ENCODE measurements around the gene NPTXR. TPM values are rescaled to one million over a fixed set of nuclear protein-coding genes. Genes with fewer than 3 reads are reported as not detected.

The NPTXR gene
- total RNA-seq, 1 experiment from 2014 or later, result 12.8 TPM

GRCh38 chr22:38832005-38832978, 11.5 kb downstream of the NPTXR start:
- H3K9me3 ChIP-seq (ENCODE audit: control insufficient read depth in 1 of 2, insufficient read depth in 1 of 2, low read depth in 1 of 2, low read length in 2 of 2), result no peaks in the 10 kb centered on the region
- DNase-seq (ENCODE audit: low read depth, low spot score), result no peak
- POLR2A ChIA-PET, result no interaction called here
- H3K9ac ChIP-seq (ENCODE audit: low read length), result no peak overlapping the region
- H3K79me2 ChIP-seq (ENCODE audit: insufficient read depth, low read length), result no peaks in the 10 kb centered on the region
- TF ChIP-seq, protein P1, sequence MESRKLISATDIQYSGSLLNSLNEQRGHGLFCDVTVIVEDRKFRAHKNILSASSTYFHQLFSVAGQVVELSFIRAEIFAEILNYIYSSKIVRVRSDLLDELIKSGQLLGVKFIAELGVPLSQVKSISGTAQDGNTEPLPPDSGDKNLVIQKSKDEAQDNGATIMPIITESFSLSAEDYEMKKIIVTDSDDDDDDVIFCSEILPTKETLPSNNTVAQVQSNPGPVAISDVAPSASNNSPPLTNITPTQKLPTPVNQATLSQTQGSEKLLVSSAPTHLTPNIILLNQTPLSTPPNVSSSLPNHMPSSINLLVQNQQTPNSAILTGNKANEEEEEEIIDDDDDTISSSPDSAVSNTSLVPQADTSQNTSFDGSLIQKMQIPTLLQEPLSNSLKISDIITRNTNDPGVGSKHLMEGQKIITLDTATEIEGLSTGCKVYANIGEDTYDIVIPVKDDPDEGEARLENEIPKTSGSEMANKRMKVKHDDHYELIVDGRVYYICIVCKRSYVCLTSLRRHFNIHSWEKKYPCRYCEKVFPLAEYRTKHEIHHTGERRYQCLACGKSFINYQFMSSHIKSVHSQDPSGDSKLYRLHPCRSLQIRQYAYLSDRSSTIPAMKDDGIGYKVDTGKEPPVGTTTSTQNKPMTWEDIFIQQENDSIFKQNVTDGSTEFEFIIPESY (IDR thresholded peaks at IDR 0.05; ENCODE audit: extremely low read depth, insufficient replicate concordance, low read length), result no peak
- no peak for TF ChIP-seq FOSL1 (IDR thresholded peaks at IDR 0.05; ENCODE audit: low read depth)
- no peak for TF ChIP-seq CEBPB (IDR thresholded peaks at IDR 0.05; ENCODE audit: low read depth)
- TF ChIP-seq EZH2 (IDR thresholded peaks at IDR 0.05), result no peak
- TF ChIP-seq ZNF274 (IDR thresholded peaks at IDR 0.05; ENCODE audit: low read depth, low read length), result no peak
- TF ChIP-seq EZH2phosphoT487 (IDR thresholded peaks at IDR 0.05; ENCODE audit: borderline replicate concordance), result no peak
- no peak for TF ChIP-seq CBX3 (IDR thresholded peaks at IDR 0.05; ENCODE audit: low read depth)
- TF ChIP-seq YY1 (IDR thresholded peaks at IDR 0.05; ENCODE audit: extremely low read depth, insufficient replicate concordance, low read depth, low read length), result no peak
- TF ChIP-seq, protein P2, sequence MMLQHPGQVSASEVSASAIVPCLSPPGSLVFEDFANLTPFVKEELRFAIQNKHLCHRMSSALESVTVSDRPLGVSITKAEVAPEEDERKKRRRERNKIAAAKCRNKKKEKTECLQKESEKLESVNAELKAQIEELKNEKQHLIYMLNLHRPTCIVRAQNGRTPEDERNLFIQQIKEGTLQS (IDR thresholded peaks at IDR 0.05), result no peak
- no peak for TF ChIP-seq ZFX (IDR thresholded peaks at IDR 0.05)
- TF ChIP-seq RAD21 (IDR thresholded peaks at IDR 0.05; ENCODE audit: low read depth), result no peak
- no peak for TF ChIP-seq TCF7L2 (IDR thresholded peaks at IDR 0.05; ENCODE audit: borderline replicate concordance, extremely low read depth, insufficient read depth, insufficient read length)
- no peak for TF ChIP-seq SIN3A (IDR thresholded peaks at IDR 0.05; ENCODE audit: low read depth)
- TF ChIP-seq ELF1 (IDR thresholded peaks at IDR 0.05; ENCODE audit: borderline replicate concordance, low read depth), result no peak
- TF ChIP-seq POLR2AphosphoS5 (IDR thresholded peaks at IDR 0.05; ENCODE audit: low read depth, low read length), result no peak
- no peak for TF ChIP-seq CTCF (IDR thresholded peaks at IDR 0.05 in 2 of 3, conservative IDR thresholded peaks at IDR 0.05 in 1 of 3; ENCODE audit: borderline replicate concordance in 1 of 3, insufficient read depth in 1 of 3, low read depth in 2 of 3, low read length in 2 of 3)
- H3K36me3 ChIP-seq (ENCODE audit: control insufficient read depth in 1 of 2, insufficient read depth in 2 of 2, low read length in 2 of 2), result no peaks in the 10 kb centered on the region
- no peak for ATAC-seq
- H3K4me2 ChIP-seq (ENCODE audit: low read length), result no peak overlapping the region
- CTCF ChIA-PET, result no interaction called here
- H2AFZ ChIP-seq (ENCODE audit: low read depth, low read length, poor library complexity, severe bottlenecking), result no peak overlapping the region
- intact Hi-C loops (cut with micrococcal nuclease), result no loop called here
- no peaks in the 10 kb centered on the region for H4K20me1 ChIP-seq (ENCODE audit: insufficient read depth)
- RAD21 ChIA-PET (ENCODE audit: low non-redundant PET in 1 of 2, low total read pairs in 2 of 2, uncharacterized antibody in 2 of 2, unreplicated experiment in 2 of 2), result no interaction called here
- BruUV-seq (replicated peaks), result no TSS peak
- H3K27me3 ChIP-seq (ENCODE audit: insufficient read depth, low read length), result no peaks in the 10 kb centered on the region
- H3K9me2 ChIP-seq (ENCODE audit: insufficient read depth), result no peaks in the 10 kb centered on the region
- H3K4me1 ChIP-seq (ENCODE audit: control insufficient read depth in 1 of 2, insufficient read depth in 2 of 2, low read length in 2 of 2), result peaks cover 10 to 31% of the 10 kb centered on the region in 2 experiments
- no peak overlapping the region for H3K4me3 ChIP-seq (replicated peaks in 1 of 2; ENCODE audit: low read depth in 1 of 2, low read length in 2 of 2)
- H3K27ac ChIP-seq (ENCODE audit: low read depth, low read length), result no peak overlapping the region

Measured in HCT116 (cell line).